Measurements from ENCODE around the gene NARF.

GRCh38 chr17:82457929-82458178, 687 bp upstream of the NARF start:
- no peak for TF ChIP-seq CTCF (optimal IDR thresholded peaks at IDR 0.05 in 1 of 3, IDR thresholded peaks at IDR 0.05 in 1 of 3, conservative IDR thresholded peaks at IDR 0.05 in 1 of 3; ENCODE audit: extremely low read depth in 1 of 3, insufficient read depth in 2 of 3, low read length in 3 of 3)
- TF ChIP-seq EZH2 (IDR thresholded peaks at IDR 0.05; ENCODE audit: low read length), result no peak

Data from keratinocyte (primary cell).